Activated T-cell treated with anti-CD3 and anti-CD28 coated beads for 24 hours (primary cell): ENCODE data around the gene DOK6.
"Not testable (repeated sequence)": the region's sequence is repeated elsewhere in the genome, so short reads cannot be mapped to it uniquely, and the experiment has no call there.

Experiments used
- DNase-seq: peaks from one replicate; pipeline ENCODE4 v3.0.0-alpha.2; 2020; ENCODE audit warnings: low read depth

The DOK6 gene

GRCh38 chr18:69400253-69400975 lies at the start of gene DOK6:
TSS of gene DOK6 (plus strand) at chr18:69400888.
- no peak for DNase-seq

- DNase-seq, result no peak
Measured at GRCh38 chr18:69353023-69353422, 47.7 kb upstream of the DOK6 start.

GRCh38 chr18:69357590-69357989 lies 43.1 kb upstream of the DOK6 start:
- no peak for DNase-seq

GRCh38 chr18:69358212-69358895 lies 42.3 kb upstream of the DOK6 start:
- DNase-seq, result no peak

- not testable (repeated sequence) for DNase-seq
Measured at GRCh38 chr18:69359768-69360167, 40.9 kb upstream of the DOK6 start.

GRCh38 chr18:69364930-69365329 lies 35.8 kb upstream of the DOK6 start:
- DNase-seq, result no peak

GRCh38 chr18:69365658-69366057 lies 35.0 kb upstream of the DOK6 start:
- no peak for DNase-seq

GRCh38 chr18:69367104-69367503 lies 33.6 kb upstream of the DOK6 start:
- DNase-seq, result no peak

GRCh38 chr18:69371729-69372128 lies 29.0 kb upstream of the DOK6 start:
- no peak for DNase-seq

- no peak for DNase-seq
Measured at GRCh38 chr18:69380324-69380723, 20.4 kb upstream of the DOK6 start.

- no peak for DNase-seq
Measured at GRCh38 chr18:69383186-69383585, 17.5 kb upstream of the DOK6 start.

GRCh38 chr18:69387186-69387585 lies 13.5 kb upstream of the DOK6 start:
- no peak for DNase-seq

GRCh38 chr18:69388222-69388621 lies 12.5 kb upstream of the DOK6 start:
- DNase-seq, result no peak

- no peak for DNase-seq
Measured at GRCh38 chr18:69397096-69397495, 3.6 kb upstream of the DOK6 start.

GRCh38 chr18:69399253-69399652 lies 1.4 kb upstream of the DOK6 start:
- DNase-seq, result no peak

GRCh38 chr18:69400976-69401225 lies 213 bp downstream of the DOK6 start:
- no peak for DNase-seq

- DNase-seq, result no peak
Measured at GRCh38 chr18:69401226-69401971, 711 bp downstream of the DOK6 start.

GRCh38 chr18:69401972-69402532 lies 1.4 kb downstream of the DOK6 start:
- no peak for DNase-seq

- no peak for DNase-seq
Measured at GRCh38 chr18:69402533-69402989, 1.9 kb downstream of the DOK6 start.

- no peak for DNase-seq
Measured at GRCh38 chr18:69408522-69408921, 7.8 kb downstream of the DOK6 start.

GRCh38 chr18:69411199-69411598 lies 10.5 kb downstream of the DOK6 start:
- no peak for DNase-seq

- DNase-seq, result no peak
Measured at GRCh38 chr18:69414184-69414583, 13.5 kb downstream of the DOK6 start.

GRCh38 chr18:69432847-69433246 lies 32.2 kb downstream of the DOK6 start:
- DNase-seq, result no peak
